ENCODE data around the gene CDC42EP1.
A peak's percentile ranks its signal among the peaks of the same experiment; 100 is the strongest.
"Not testable (repeated sequence)": the region's sequence is repeated elsewhere in the genome, so short reads cannot be mapped to it uniquely, and the experiment has no call there.

CDC42EP1 gene

GRCh38 chr22:37533995-37534394, 26.3 kb upstream of the CDC42EP1 start:
- no peak for DNase-seq (ENCODE audit: low read depth in 2 of 2)

- no peak for DNase-seq (ENCODE audit: low read depth in 2 of 2)
These were observed 25.8 kb upstream of the CDC42EP1 start for GRCh38 chr22:37534445-37534844.

GRCh38 chr22:37535159-37535558, 25.1 kb upstream of the CDC42EP1 start:
- no peak for DNase-seq (ENCODE audit: low read depth in 2 of 2)

GRCh38 chr22:37538590-37539357, 21.5 kb upstream of the CDC42EP1 start:
- DNase-seq (ENCODE audit: low read depth in 2 of 2) = peak; percentile 74 to 77

GRCh38 chr22:37539790-37540189, 20.5 kb upstream of the CDC42EP1 start:
- DNase-seq (ENCODE audit: low read depth in 2 of 2) = not testable (repeated sequence)

GRCh38 chr22:37542416-37542815, 17.9 kb upstream of the CDC42EP1 start:
- DNase-seq (ENCODE audit: low read depth in 2 of 2) = not testable (repeated sequence)

GRCh38 chr22:37542959-37543358, 17.3 kb upstream of the CDC42EP1 start:
- no peak for DNase-seq (ENCODE audit: low read depth in 2 of 2)

GRCh38 chr22:37544955-37545702, 15.2 kb upstream of the CDC42EP1 start:
- DNase-seq (ENCODE audit: low read depth in 2 of 2) = peak in 1 of 2 donors; percentile 20

- DNase-seq (ENCODE audit: low read depth in 2 of 2) = no peak
These were observed 14.4 kb upstream of the CDC42EP1 start for GRCh38 chr22:37545703-37546436.

- DNase-seq (ENCODE audit: low read depth in 2 of 2) = no peak
These were observed 13.6 kb upstream of the CDC42EP1 start for GRCh38 chr22:37546437-37547250.

- no peak for DNase-seq (ENCODE audit: low read depth in 2 of 2)
These were observed 13.0 kb upstream of the CDC42EP1 start for GRCh38 chr22:37547251-37547741.

GRCh38 chr22:37549704-37550059, 10.6 kb upstream of the CDC42EP1 start:
- no peak for DNase-seq (ENCODE audit: low read depth in 2 of 2)

GRCh38 chr22:37550921-37551320, 9.4 kb upstream of the CDC42EP1 start:
- DNase-seq (ENCODE audit: low read depth in 2 of 2) = not testable (repeated sequence)

GRCh38 chr22:37551981-37552380, 8.3 kb upstream of the CDC42EP1 start:
- DNase-seq (ENCODE audit: low read depth in 2 of 2) = no peak

GRCh38 chr22:37552524-37553163, 7.6 kb upstream of the CDC42EP1 start:
- DNase-seq (ENCODE audit: low read depth in 2 of 2) = no peak

GRCh38 chr22:37553725-37554124, 6.6 kb upstream of the CDC42EP1 start:
- DNase-seq (ENCODE audit: low read depth in 2 of 2) = no peak

GRCh38 chr22:37555029-37555428, 5.3 kb upstream of the CDC42EP1 start:
- DNase-seq (ENCODE audit: low read depth in 2 of 2) = no peak

- DNase-seq (ENCODE audit: low read depth in 2 of 2) = no peak
These were observed 3.6 kb upstream of the CDC42EP1 start for GRCh38 chr22:37556710-37557109.

- DNase-seq (ENCODE audit: low read depth in 2 of 2) = no peak
These were observed 2.8 kb upstream of the CDC42EP1 start for GRCh38 chr22:37557321-37558001.

- no peak for DNase-seq (ENCODE audit: low read depth in 2 of 2)
These were observed 1.5 kb upstream of the CDC42EP1 start for GRCh38 chr22:37558815-37559214.
